Stimulated activated naive CD8-positive, alpha-beta T cell treated with anti-CD3 and anti-CD28 coated beads, Interleukin-15, amount 100 ng/mL, for 72 hours (primary cell): Measurements from ENCODE around the gene FLT3LG.
"Not testable (repeated sequence)": the region's sequence is repeated elsewhere in the genome, so short reads cannot be mapped to it uniquely, and the experiment has no call there.

Experiments
- ATAC-seq: fragments of 150-1000 bp; cut with Tn5 transposase; 2 replicates; pipeline ENCODE4 v1.10.0; 2021; ENCODE audit warnings: mild to moderate bottlenecking, moderate library complexity
- DNase-seq, 2 donors: peaks; one replicate each; pipeline ENCODE4 v3.0.0; 2021 to 2022
- H3K27ac Mint-ChIP-seq, 2 donors: one replicate each; pipeline ENCODE4 v1.8.0; 2022; ENCODE audit warnings: mild to moderate bottlenecking in 2 of 2, mixed read lengths in 2 of 2, moderate library complexity in 2 of 2
- H3K27me3 Mint-ChIP-seq: one replicate; pipeline ENCODE4 v1.8.0; 2022; ENCODE audit warnings: mixed read lengths
- H3K4me1 Mint-ChIP-seq: one replicate; pipeline ENCODE4 v1.8.0; 2022; ENCODE audit warnings: mild to moderate bottlenecking, mixed read lengths
- H3K4me3 Mint-ChIP-seq, 2 donors: one replicate each; pipeline ENCODE4 v1.8.0; 2022; ENCODE audit warnings: mild to moderate bottlenecking in 2 of 2, mixed read lengths in 2 of 2, moderate library complexity in 1 of 2
- H3K9me3 Mint-ChIP-seq, 2 donors: one replicate each; pipeline ENCODE4 v1.8.0; 2022; ENCODE audit warnings: mixed read lengths in 2 of 2

The FLT3LG gene

DNA sequence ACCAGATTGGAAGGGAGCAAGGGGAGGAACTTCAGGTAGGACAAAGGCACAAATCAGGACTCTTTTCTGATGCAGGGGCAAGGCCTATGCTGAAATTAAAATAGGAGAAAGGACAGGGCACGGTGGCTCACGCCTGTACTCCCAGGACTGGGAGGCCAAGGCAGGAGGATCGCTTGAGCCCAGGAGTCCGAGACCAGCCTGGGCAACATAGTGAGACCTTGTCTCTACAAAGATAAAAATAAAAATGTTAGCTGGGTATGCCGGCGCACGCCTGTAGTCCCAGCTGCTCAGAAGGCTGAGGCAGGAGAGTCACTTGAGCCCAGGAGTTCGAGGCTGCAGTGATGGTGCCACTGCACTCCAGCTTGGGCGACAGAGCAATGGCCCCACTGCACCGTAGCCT, 38.3 kb upstream of the FLT3LG start:
- Mint-ChIP-seq H3K4me1 (peaks cover 47% of the 10 kb centered on the region), H3K9me3 (no peaks in the 10 kb centered on the region), H3K27me3 (peaks cover 100% of the 10 kb centered on the region), H3K27ac (no peak overlapping the region), H3K4me3 (no peak overlapping the region)
- ATAC-seq, result no peak
- DNase-seq, result no peak

DNA sequence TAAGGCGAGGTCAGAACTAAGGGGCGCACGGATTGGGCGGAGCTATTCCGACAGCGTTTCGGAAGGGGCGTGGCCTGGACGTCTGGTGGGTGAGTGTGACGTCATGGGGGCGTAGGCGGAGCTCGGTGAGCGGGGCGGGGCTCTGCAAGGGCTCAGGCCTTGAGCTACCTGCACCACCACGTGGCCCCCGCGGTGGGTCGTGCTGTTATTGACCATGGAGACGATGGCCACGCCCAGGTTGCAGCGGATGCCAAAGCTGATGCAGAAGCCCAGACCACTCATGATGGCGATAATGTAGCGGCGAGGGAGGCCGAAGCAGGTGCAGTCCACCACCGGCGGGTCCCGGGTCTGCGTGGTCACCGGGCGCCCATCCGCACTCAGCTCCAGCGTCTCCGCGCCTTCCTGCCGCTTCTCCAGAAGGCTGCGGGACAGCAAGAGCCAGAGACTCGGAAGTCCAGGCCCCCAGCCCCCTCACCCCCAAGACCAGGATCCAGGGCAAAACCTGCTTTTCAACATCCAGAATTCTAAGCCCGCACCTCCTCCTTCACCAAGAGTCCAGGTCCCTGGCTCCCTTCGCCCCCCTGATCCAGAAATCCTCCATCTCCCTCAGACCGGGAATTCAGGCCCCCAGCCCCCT, 37.5 kb upstream of the FLT3LG start:
- H3K9me3 Mint-ChIP-seq, result no peaks in the 10 kb centered on the region
- H3K4me1 Mint-ChIP-seq, result peaks cover 48% of the 10 kb centered on the region
- DNase-seq (peak; percentile 68 to 75), ATAC-seq (peak; percentile 36)
- peak overlapping the region in 1 of 2 donors; percentile 75 for H3K4me3 Mint-ChIP-seq
- peaks cover 100% of the 10 kb centered on the region for H3K27me3 Mint-ChIP-seq
- peak overlapping the region in 1 of 2 donors; percentile 90 for H3K27ac Mint-ChIP-seq

DNA sequence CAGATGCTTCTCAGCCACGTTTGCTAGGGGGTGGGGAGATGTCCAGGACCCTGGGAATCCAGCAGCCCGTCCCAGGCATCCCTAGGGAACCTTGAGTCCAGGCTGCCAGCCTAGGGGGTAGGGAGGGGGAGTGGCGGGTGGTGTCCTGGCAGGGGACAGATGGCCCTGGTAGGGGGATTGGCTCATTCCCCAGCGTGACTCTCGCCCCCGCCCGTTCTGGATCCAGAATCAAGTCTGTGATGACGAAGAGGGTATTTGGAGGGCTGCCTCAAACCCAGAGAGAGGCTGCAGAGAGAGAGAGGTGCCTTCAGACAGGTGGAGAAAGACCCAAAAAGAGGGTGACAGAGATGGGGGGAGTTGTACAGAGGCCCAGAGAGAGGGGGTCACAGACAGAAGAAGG, 36.8 kb upstream of the FLT3LG start:
- peak overlapping the region in 1 of 2 donors; percentile 90 for H3K27ac Mint-ChIP-seq
- DNase-seq, result no peak
- H3K4me3 Mint-ChIP-seq, result peak overlapping the region in 1 of 2 donors; percentile 75
- H3K4me1 Mint-ChIP-seq, result peaks cover 52% of the 10 kb centered on the region
- no peak for ATAC-seq
- no peaks in the 10 kb centered on the region for H3K9me3 Mint-ChIP-seq
- H3K27me3 Mint-ChIP-seq, result peaks cover 100% of the 10 kb centered on the region

DNA sequence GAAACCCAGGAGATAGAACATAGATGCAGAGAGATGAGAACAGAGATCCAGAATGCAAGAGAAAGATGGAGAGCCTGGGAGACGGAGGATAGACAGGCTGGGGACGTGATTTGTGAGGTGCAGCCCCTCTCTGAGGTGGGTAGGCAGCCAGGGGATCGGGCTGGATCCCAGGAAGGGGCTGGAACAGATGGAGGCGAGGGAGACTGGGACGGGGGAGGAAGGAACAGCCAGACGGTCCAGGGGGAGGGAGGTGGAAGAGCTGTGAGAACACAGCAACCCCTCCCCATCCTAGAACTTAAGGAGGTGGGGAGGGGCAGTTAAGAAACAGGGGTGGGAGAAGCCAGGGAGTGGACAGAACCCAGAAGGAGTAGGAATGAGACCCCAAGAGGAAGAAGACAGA, 35.8 kb upstream of the FLT3LG start:
- Mint-ChIP-seq H3K4me1 (peaks cover 48% of the 10 kb centered on the region), H3K4me3 (no peak overlapping the region), H3K27ac (no peak overlapping the region), H3K9me3 (no peaks in the 10 kb centered on the region), H3K27me3 (peaks cover 96% of the 10 kb centered on the region)
- ATAC-seq (no peak), DNase-seq (no peak)

DNA sequence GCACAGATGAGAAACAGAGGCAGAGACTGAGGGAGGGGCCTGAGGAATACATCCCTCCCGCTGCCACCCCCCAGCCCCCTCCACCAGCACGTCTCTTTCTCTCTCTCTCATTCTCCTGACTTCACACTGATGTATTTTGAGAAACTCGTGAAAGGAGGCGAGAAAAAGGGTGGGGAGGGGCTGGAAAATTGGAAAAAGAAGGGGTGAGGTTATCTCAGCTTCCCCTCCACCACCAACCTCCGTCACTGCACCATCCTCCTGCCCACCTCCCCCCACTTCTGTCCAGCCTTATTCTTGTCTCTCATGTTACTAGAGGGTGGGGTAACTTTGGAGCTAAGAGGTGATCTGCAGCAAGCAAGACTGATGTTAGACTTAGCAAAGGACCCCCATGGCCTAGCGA, 34.2 kb upstream of the FLT3LG start:
- ATAC-seq, result no peak
- Mint-ChIP-seq H3K27me3 (peaks cover 80% of the 10 kb centered on the region), H3K27ac (no peak overlapping the region), H3K9me3 (no peaks in the 10 kb centered on the region), H3K4me1 (peaks cover 53% of the 10 kb centered on the region), H3K4me3 (no peak overlapping the region)
- no peak for DNase-seq

DNA sequence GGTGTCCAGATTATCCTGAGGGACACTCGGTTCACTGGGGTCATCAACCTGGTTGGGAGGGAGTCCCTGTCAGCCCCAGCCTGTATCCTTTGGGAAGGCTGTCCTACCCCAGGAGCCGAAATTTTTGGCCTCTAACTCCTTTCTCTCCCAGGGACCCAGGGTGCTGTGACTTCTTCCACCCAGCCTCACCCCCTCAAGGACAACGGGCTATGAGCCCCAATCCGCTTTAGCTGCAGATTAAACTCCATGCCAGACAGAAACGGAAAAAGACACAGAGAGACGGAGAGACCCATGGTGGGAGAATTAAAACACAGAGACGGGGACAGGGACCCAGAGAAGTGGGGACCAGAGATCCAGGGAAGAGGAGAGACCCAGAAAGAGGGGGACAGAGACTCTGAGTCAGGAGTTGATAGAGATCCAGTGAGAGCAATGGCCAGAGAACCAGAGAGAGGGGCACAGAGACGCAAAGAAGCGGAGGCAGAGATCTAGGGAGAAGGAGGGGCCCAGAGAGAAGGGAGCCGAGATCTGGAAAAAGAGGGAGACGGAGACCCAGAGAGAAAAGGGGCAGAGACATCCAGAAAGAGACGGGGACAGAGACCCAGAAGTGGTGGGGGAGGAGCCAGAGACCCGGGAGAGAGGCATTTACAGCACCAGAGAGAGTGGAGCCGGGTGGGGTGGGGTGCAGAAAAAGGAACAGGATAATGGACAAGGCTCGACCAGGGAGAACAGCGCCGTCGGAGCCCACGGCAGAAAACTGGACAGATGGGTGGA, 33.4 kb upstream of the FLT3LG start:
- no peak overlapping the region for H3K27ac Mint-ChIP-seq
- peak overlapping the region; percentile 47 to 61 for H3K4me3 Mint-ChIP-seq
- ATAC-seq (no peak), DNase-seq (no peak)
- H3K9me3 Mint-ChIP-seq, result no peaks in the 10 kb centered on the region
- H3K27me3 Mint-ChIP-seq, result peaks cover 72% of the 10 kb centered on the region
- peaks cover 56% of the 10 kb centered on the region for H3K4me1 Mint-ChIP-seq

DNA sequence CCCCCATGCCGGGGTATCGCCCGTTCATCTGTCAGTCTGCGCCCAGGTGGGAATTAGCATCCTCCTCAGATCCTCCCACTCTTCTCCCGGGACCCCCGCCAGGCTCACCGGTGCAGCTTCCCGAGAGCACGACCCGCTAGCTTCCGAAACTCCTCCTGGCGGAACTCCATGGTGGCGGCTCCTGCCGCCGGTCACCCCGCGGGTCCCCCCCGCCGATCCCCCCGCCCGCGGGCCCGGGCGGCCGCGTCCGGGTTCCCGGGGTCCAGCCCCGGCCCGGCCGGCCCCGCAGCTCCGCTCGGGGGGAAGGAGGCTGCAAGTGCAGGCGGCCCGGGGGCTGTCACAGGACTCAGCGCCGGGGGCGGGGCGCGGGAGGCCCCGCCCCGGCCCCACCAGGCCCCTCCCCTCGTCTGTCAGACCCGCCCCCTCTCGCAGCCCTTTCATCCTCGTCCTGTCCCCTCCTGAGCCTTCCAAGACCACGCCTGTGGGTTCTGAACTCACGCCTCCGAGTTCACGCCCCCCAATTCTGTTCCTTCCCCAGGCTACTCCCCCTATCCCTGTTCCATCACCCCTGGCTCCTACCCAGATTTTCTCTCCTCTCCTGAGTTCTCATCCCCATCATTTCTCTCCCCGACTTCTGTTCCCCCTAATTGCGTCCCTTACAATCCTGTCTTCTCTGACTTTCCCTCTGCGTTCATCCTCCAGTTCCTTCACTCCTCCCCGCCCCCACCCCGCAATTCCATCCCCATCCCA, 32.6 kb upstream of the FLT3LG start, which contains the start of gene SLC17A7:
TSS of gene SLC17A7 (minus strand) at position 318 of the 750 bp plus-strand sequence. CDS start at position 170, 148 bp downstream.
- H3K4me3 Mint-ChIP-seq, result peak within 1 kb of the TSS; percentile 74 to 84
- DNase-seq, result peak in 1 of 2 donors; percentile 27
- peaks cover 65% of the 10 kb centered on the region for H3K27me3 Mint-ChIP-seq
- H3K9me3 Mint-ChIP-seq, result no peaks in the 10 kb centered on the region
- ATAC-seq, result no peak
- H3K4me1 Mint-ChIP-seq, result peaks cover 49% of the 10 kb centered on the region
- no peak within 1 kb of the TSS for H3K27ac Mint-ChIP-seq

DNA sequence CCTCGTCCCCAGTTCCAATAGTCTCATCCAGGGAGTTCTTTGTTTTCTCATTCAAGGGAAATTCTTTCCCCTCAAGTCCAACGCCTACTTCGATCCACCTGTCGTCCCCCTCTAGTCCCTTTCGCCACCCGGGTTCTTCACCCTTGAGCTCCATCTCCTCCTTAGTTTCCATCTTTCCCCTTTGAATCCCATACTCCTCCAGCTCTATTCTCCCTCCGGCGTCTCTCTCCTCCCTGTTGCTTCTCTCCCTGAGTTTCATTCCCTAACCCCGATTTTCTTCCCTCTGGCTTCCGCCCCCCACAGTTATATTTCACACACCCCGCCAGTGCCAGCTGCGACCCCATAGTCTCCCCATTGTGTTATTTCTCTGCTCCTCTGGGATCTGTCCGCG, 32.1 kb upstream of the FLT3LG start:
- peaks cover 49% of the 10 kb centered on the region for H3K4me1 Mint-ChIP-seq
- peaks cover 59% of the 10 kb centered on the region for H3K27me3 Mint-ChIP-seq
- H3K9me3 Mint-ChIP-seq, result no peaks in the 10 kb centered on the region
- no peak overlapping the region for H3K27ac Mint-ChIP-seq
- DNase-seq, result no peak
- ATAC-seq, result no peak
- H3K4me3 Mint-ChIP-seq, result peak overlapping the region; percentile 74 to 84

DNA sequence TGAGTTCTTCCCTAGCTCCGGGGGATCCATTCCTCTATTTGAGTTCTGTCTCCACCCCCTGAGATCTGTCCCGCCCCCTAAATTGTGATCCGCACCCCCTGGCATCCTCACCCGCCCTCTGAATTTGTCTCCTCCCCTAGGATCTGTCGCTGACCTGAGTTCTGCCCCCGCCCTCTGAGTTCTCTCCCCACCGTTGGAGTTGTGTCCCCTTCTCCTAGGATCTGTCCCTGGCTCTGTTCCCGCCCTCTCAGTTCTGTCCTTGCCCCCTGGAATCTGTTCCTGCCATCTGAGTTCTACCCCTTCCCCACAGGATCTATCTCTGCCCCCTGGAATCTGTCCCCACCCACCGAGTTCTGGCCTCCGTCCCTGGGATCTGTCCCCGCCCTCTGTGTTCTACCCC, 31.7 kb upstream of the FLT3LG start:
- Mint-ChIP-seq H3K27me3 (peaks cover 55% of the 10 kb centered on the region), H3K9me3 (no peaks in the 10 kb centered on the region), H3K27ac (peak overlapping the region in 1 of 2 donors; percentile 13), H3K4me3 (peak overlapping the region; percentile 74 to 84), H3K4me1 (peaks cover 49% of the 10 kb centered on the region)
- no peak for ATAC-seq
- DNase-seq, result peak in 1 of 2 donors; percentile 28

DNA sequence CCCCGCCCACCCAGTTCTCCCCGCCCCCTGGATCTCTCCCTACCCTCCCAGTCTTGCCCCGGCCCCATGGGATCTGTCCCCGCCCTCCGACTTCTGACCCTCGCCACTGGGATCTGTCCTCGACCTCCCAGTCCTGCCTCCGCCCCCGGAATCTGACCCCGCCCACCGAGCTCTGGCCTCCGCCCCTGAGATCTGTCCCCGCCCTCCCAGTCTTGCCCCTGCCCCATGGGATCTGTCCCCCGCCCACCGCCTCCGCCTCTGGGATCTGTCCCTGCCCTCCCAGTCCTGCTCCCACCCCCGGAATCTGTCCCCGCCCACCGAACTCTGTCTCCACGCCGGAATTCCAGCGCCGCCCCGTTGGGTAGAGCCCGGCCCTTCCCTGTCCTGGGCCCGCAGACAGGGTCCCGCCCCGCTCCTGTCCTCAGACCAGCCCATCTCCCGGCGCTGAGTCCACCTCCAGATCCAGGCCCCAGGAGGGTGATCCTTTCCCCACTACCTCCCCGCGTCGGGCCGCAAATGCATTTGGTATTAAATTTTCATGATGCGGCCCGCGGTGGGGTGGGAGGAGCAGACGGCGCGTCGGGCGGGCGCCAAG, 31.1 kb upstream of the FLT3LG start:
- DNase-seq (peak in 1 of 2 donors; percentile 61), ATAC-seq (peak; percentile 36)

DNA sequence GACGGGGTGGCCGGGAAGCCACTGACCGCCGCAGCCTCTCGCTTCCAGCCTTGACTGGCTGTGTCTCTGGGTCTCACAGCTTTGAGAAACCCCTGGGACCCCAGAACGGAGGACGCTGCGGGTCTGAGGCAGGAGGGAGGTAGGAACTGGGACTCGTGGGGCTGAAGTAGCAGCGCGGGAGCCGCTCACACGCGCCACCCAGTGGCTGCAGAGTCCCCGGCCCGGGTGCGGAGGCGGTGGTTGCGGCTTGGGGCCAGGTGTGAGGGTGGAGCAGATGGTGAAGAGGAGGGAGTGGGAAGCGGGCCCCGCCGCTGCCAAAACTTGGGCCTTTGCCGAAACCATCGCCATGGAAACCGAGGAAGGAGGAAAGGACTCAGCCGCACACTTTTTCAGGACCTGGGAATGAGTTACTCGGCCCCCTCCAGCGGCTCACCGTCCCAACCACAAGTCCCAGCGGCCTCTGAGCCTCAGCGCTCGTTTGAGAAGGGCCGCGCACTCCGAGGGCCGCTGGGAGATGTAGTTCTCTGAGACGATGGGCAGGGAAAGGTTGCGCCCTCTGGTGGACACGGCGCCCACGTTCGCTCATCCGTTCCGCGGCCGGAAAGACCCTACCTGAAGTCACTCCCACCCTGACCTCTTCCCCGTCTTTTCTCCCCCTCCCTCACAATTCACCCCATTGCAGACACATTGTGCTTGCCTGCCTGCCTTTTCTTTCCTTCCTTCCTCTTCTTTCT, 30.5 kb upstream of the FLT3LG start:
- peaks cover 43% of the 10 kb centered on the region for H3K27me3 Mint-ChIP-seq
- H3K4me1 Mint-ChIP-seq, result peaks cover 59% of the 10 kb centered on the region

More for the DNA sequence above, 31.1 kb upstream of the FLT3LG start:
- peak overlapping the region in 1 of 2 donors; percentile 79 for H3K27ac Mint-ChIP-seq
- H3K4me3 Mint-ChIP-seq, result peak overlapping the region; percentile 74 to 84
- H3K4me1 Mint-ChIP-seq, result peaks cover 52% of the 10 kb centered on the region
- peaks cover 50% of the 10 kb centered on the region for H3K27me3 Mint-ChIP-seq
- no peaks in the 10 kb centered on the region for H3K9me3 Mint-ChIP-seq

DNA sequence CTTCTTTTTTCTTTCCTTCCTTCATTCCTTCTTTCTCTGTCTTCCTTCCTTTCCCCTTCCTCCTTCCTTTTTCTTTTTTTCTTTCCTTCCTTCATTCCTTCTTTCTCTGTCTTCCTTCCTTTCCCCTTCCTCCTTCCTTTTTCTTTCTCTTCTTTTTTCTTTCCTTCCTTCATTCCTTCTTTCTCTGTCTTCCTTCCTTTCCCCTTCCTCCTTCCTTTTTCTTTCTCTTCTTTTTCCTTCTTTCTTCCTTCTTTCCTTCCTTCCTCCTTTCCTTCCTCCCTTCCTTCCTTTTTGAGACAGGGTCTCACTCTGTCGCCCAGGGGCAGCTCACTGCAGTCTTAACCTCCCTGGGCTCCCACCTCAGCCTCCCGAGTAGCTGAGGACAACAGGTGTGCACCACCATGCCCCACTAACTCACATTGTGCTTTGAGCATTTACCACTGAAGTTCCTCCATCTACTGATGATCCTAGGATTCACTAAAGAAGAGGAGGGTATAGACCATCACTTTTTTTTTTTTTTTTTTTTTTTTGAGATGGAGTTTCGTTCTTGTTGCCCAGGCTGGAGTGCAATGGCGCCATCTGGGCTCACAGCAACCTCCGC, 29.8 kb upstream of the FLT3LG start:
- H3K4me3 Mint-ChIP-seq, result peak overlapping the region; percentile 74 to 84
- H3K4me1 Mint-ChIP-seq, result peaks cover 65% of the 10 kb centered on the region
- peak overlapping the region; percentile 1 to 84 for H3K27ac Mint-ChIP-seq
- peaks cover 37% of the 10 kb centered on the region for H3K27me3 Mint-ChIP-seq
- not testable (repeated sequence) for DNase-seq, H3K9me3 Mint-ChIP-seq, ATAC-seq

More for the DNA sequence above, 30.5 kb upstream of the FLT3LG start:
- Mint-ChIP-seq H3K4me3 (peak overlapping the region; percentile 74 to 84), H3K9me3 (no peaks in the 10 kb centered on the region), H3K27ac (peak overlapping the region; percentile 41 to 79)
- DNase-seq, result peak; percentile 95 to 97
- peak; percentile 93 for ATAC-seq

DNA sequence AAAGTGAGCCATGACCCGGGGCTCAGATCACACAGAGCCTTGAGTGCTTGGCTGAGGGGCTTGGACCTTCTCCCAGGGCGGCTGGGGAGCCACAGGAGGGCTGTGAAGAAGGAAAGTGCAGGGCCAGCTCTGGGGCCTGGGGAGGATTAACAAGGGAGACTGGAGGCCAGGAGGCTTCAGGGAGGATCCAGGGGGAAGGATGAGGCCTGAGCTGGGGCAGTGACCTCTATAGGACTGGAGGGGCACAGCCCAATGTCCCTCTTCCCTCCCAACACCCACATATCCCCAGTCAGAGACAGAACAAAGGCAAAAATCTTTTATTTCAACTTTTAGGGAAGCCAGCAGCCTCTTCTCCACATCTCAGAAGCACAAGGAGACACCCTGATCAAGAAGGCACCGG, 28.0 kb upstream of the FLT3LG start:
- Mint-ChIP-seq H3K4me3 (no peak overlapping the region), H3K27ac (no peak overlapping the region)

More for the DNA sequence above, 28.0 kb upstream of the FLT3LG start:
- no peak for DNase-seq
- H3K4me1 Mint-ChIP-seq, result peaks cover 77% of the 10 kb centered on the region
- H3K27me3 Mint-ChIP-seq, result peaks cover 19% of the 10 kb centered on the region
- no peak for ATAC-seq
- H3K9me3 Mint-ChIP-seq, result no peaks in the 10 kb centered on the region
